ENCODE measurements around the gene ALG12. TPM values are rescaled to one million over a fixed set of nuclear protein-coding genes. Genes with fewer than 3 reads are reported as not detected.

The ALG12 gene
- total RNA-seq, 6 donors from 2014 or later: 14.2 to 32.5 (median 22.3) TPM

DNA sequence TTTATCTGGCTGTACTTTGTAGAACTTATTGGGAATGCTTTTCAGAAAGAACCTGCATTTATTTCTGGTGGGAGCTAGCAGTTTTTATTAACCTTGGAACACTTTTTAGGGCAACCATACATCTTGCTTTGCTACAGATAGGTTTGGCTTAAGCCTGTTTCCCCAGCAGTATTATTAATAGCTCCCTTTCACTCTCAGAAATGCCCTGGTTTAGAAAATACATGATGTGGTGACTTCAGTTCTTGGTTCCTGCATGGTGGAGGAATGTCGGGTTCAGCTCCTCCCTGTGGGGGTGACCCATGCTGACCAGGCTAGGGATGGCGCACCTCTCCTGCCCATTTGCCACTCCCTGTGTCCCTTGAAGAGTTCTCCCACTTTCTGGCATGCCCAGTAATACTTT lies 36.4 kb downstream of the ALG12 start:
- H3K4me1 ChIP-seq: no peaks in the 10 kb centered on the region
- ATAC-seq (ENCODE audit: low FRiP score in 2 of 2): no peak
- H3K4me3 ChIP-seq: no peak overlapping the region
- DNase-seq: no peak
- TF ChIP-seq POLR2AphosphoS5 (IDR thresholded peaks at IDR 0.05) (no peak), EP300 (IDR thresholded peaks at IDR 0.05) (no peak), POLR2A (IDR thresholded peaks at IDR 0.05) (no peak)
- TF ChIP-seq, protein P1, sequence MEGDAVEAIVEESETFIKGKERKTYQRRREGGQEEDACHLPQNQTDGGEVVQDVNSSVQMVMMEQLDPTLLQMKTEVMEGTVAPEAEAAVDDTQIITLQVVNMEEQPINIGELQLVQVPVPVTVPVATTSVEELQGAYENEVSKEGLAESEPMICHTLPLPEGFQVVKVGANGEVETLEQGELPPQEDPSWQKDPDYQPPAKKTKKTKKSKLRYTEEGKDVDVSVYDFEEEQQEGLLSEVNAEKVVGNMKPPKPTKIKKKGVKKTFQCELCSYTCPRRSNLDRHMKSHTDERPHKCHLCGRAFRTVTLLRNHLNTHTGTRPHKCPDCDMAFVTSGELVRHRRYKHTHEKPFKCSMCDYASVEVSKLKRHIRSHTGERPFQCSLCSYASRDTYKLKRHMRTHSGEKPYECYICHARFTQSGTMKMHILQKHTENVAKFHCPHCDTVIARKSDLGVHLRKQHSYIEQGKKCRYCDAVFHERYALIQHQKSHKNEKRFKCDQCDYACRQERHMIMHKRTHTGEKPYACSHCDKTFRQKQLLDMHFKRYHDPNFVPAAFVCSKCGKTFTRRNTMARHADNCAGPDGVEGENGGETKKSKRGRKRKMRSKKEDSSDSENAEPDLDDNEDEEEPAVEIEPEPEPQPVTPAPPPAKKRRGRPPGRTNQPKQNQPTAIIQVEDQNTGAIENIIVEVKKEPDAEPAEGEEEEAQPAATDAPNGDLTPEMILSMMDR (IDR thresholded peaks at IDR 0.05): no peak
- H3K9me3 ChIP-seq: no peaks in the 10 kb centered on the region
- 83 to 98% methylated on average over 1 to 2 of the region's 2 CpGs for WGBS, 2 donors
- no peak overlapping the region for H3K27ac ChIP-seq
- no peaks in the 10 kb centered on the region for H3K27me3 ChIP-seq
- peaks cover 0 to 36% (median 28%) of the 10 kb centered on the region in 4 donors for H3K36me3 ChIP-seq

- Histone ChIP-seq H3K27ac (no peak overlapping the region), H3K36me3 (peaks cover 0 to 20% (median 13%) of the 10 kb centered on the region in 4 donors), H3K9me3 (no peaks in the 10 kb centered on the region), H3K4me3 (no peak overlapping the region), H3K27me3 (no peaks in the 10 kb centered on the region), H3K4me1 (no peaks in the 10 kb centered on the region)
- ATAC-seq (ENCODE audit: low FRiP score in 2 of 2): no peak
- TF ChIP-seq POLR2A (IDR thresholded peaks at IDR 0.05): no peak
- no peak for TF ChIP-seq POLR2AphosphoS5 (IDR thresholded peaks at IDR 0.05)
- DNase-seq: no peak
- WGBS, 2 donors: 52 to 63% methylated on average over 20 of the region's 20 CpGs
Measured at GRCh38 chr22:49880281-49880680, 38.0 kb downstream of the ALG12 start.

- Histone ChIP-seq H3K27me3 (no peaks in the 10 kb centered on the region), H3K9me3 (no peaks in the 10 kb centered on the region), H3K27ac (no peak overlapping the region), H3K36me3 (peaks cover 0 to 16% (median 10%) of the 10 kb centered on the region in 4 donors), H3K4me3 (no peak overlapping the region), H3K4me1 (no peaks in the 10 kb centered on the region)
- ATAC-seq (ENCODE audit: low FRiP score in 2 of 2) (no peak), DNase-seq (no peak)
- TF ChIP-seq POLR2A (IDR thresholded peaks at IDR 0.05) (no peak), EP300 (IDR thresholded peaks at IDR 0.05) (no peak), POLR2AphosphoS5 (IDR thresholded peaks at IDR 0.05) (no peak)
- TF ChIP-seq, protein P1 (IDR thresholded peaks at IDR 0.05): no peak
- WGBS, 2 donors: 94% methylated on average over 8 to 9 of the region's 9 CpGs
Measured at GRCh38 chr22:49879871-49880270, 38.4 kb downstream of the ALG12 start.

GRCh38 chr22:49878206-49878605 lies 40.0 kb downstream of the ALG12 start:
- Histone ChIP-seq H3K27ac (no peak overlapping the region), H3K4me3 (no peak overlapping the region), H3K36me3 (no peaks in the 10 kb centered on the region), H3K4me1 (no peaks in the 10 kb centered on the region), H3K9me3 (no peaks in the 10 kb centered on the region), H3K27me3 (no peaks in the 10 kb centered on the region)
- 98% methylated on average over 8 of the region's 8 CpGs for WGBS, 2 donors
- TF ChIP-seq POLR2A (IDR thresholded peaks at IDR 0.05): no peak
- TF ChIP-seq, protein P1 (IDR thresholded peaks at IDR 0.05): no peak
- TF ChIP-seq EP300 (IDR thresholded peaks at IDR 0.05): no peak
- TF ChIP-seq POLR2AphosphoS5 (IDR thresholded peaks at IDR 0.05): no peak
- ATAC-seq (ENCODE audit: low FRiP score in 2 of 2) (no peak), DNase-seq (no peak)

GRCh38 chr22:49877642-49878041 lies 40.6 kb downstream of the ALG12 start:
- Histone ChIP-seq H3K36me3 (no peaks in the 10 kb centered on the region), H3K27ac (no peak overlapping the region), H3K4me3 (no peak overlapping the region), H3K4me1 (no peaks in the 10 kb centered on the region), H3K9me3 (no peaks in the 10 kb centered on the region), H3K27me3 (no peaks in the 10 kb centered on the region)
- 96 to 99% methylated on average over 7 of the region's 7 CpGs for WGBS, 2 donors
- TF ChIP-seq POLR2A (IDR thresholded peaks at IDR 0.05) (no peak), POLR2AphosphoS5 (IDR thresholded peaks at IDR 0.05) (no peak), EP300 (IDR thresholded peaks at IDR 0.05) (no peak)
- TF ChIP-seq, protein P1 (IDR thresholded peaks at IDR 0.05): no peak
- DNase-seq (no peak), ATAC-seq (ENCODE audit: low FRiP score in 2 of 2) (no peak)
